ENCODE data around the gene NAB1.

The NAB1 gene

GRCh38 chr2:190664240-190664639 is 15.4 kb downstream of the NAB1 start:
- TF ChIP-seq ZFX (IDR thresholded peaks at IDR 0.05; ENCODE audit: borderline replicate concordance) (no peak), CTCF (IDR thresholded peaks at IDR 0.05) (no peak)
- no peak overlapping the region for H3K27ac ChIP-seq

- TF ChIP-seq CTCF (IDR thresholded peaks at IDR 0.05) (no peak), ZFX (IDR thresholded peaks at IDR 0.05; ENCODE audit: borderline replicate concordance) (no peak)
- H3K27ac ChIP-seq: no peak overlapping the region
These were observed 18.0 kb downstream of the NAB1 start for GRCh38 chr2:190666895-190667294.

- H3K27ac ChIP-seq: no peak overlapping the region
- TF ChIP-seq CTCF (IDR thresholded peaks at IDR 0.05): no peak
- no peak for TF ChIP-seq ZFX (IDR thresholded peaks at IDR 0.05; ENCODE audit: borderline replicate concordance)
These were observed 20.0 kb downstream of the NAB1 start for GRCh38 chr2:190668892-190669291.

GRCh38 chr2:190670182-190670946 is 21.5 kb downstream of the NAB1 start:
- TF ChIP-seq CTCF (IDR thresholded peaks at IDR 0.05): no peak
- TF ChIP-seq ZFX (IDR thresholded peaks at IDR 0.05; ENCODE audit: borderline replicate concordance): no peak
- no peak overlapping the region for H3K27ac ChIP-seq

- no peak for TF ChIP-seq CTCF (IDR thresholded peaks at IDR 0.05)
- no peak for TF ChIP-seq ZFX (IDR thresholded peaks at IDR 0.05; ENCODE audit: borderline replicate concordance)
- no peak overlapping the region for H3K27ac ChIP-seq
These were observed 26.2 kb downstream of the NAB1 start for GRCh38 chr2:190674966-190675650.

GRCh38 chr2:190677255-190677654 is 28.4 kb downstream of the NAB1 start:
- no peak overlapping the region for H3K27ac ChIP-seq
- TF ChIP-seq CTCF (IDR thresholded peaks at IDR 0.05) (no peak), ZFX (IDR thresholded peaks at IDR 0.05; ENCODE audit: borderline replicate concordance) (no peak)

Measured in 22Rv1 (cell line).